GM10266 (cell line): ENCODE data around the gene ATP8A1.

Experiments
- DNase-seq: peaks from one replicate; pipeline ENCODE4 v3.0.0; 2012; ENCODE audit errors: extremely low spot score
- TF ChIP-seq, protein P1 (sequence below): IDR thresholded peaks from 2 replicates; pipeline ENCODE4 v1.5.1; 2012; ENCODE audit warnings: mild to moderate bottlenecking, low read depth; ENCODE audit not compliant: control insufficient read depth, insufficient read depth; ENCODE audit errors: missing control alignments

Gene ATP8A1

GRCh38 chr4:42458657-42459056 lies 198.2 kb downstream of the ATP8A1 start:
- TF ChIP-seq, protein P1, sequence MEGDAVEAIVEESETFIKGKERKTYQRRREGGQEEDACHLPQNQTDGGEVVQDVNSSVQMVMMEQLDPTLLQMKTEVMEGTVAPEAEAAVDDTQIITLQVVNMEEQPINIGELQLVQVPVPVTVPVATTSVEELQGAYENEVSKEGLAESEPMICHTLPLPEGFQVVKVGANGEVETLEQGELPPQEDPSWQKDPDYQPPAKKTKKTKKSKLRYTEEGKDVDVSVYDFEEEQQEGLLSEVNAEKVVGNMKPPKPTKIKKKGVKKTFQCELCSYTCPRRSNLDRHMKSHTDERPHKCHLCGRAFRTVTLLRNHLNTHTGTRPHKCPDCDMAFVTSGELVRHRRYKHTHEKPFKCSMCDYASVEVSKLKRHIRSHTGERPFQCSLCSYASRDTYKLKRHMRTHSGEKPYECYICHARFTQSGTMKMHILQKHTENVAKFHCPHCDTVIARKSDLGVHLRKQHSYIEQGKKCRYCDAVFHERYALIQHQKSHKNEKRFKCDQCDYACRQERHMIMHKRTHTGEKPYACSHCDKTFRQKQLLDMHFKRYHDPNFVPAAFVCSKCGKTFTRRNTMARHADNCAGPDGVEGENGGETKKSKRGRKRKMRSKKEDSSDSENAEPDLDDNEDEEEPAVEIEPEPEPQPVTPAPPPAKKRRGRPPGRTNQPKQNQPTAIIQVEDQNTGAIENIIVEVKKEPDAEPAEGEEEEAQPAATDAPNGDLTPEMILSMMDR = no peak
- no peak for DNase-seq

- TF ChIP-seq, protein P1 = no peak
- no peak for DNase-seq
Measured at GRCh38 chr4:42454755-42455420, 202.0 kb downstream of the ATP8A1 start.

- no peak for DNase-seq
- TF ChIP-seq, protein P1 = no peak
Measured at GRCh38 chr4:42453612-42454011, 203.3 kb downstream of the ATP8A1 start.

GRCh38 chr4:42452823-42453222 lies 204.1 kb downstream of the ATP8A1 start:
- TF ChIP-seq, protein P1 = no peak
- no peak for DNase-seq

DNA sequence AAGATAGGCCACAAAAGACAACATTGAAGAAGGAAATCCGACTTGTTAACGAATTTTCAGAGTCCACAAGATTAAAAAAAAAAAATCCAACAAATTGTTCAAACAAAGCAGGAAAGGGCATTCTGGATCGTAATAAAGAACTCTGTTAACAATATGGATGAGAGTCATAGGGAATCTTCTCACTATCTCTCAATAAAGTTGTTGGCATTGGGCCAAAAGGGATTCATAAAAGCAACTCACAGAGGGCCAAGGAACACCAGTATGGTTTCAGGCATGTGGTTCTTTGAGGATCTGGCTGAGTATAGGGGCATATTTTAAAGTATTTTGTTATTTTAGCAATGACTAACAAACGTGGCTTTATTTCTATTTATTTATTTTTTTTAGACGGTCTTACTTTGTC lies 210.1 kb downstream of the ATP8A1 start:
- DNase-seq = no peak
- TF ChIP-seq, protein P1 = no peak

GRCh38 chr4:42445038-42445437 lies 211.9 kb downstream of the ATP8A1 start:
- no peak for DNase-seq
- TF ChIP-seq, protein P1 = no peak

DNA sequence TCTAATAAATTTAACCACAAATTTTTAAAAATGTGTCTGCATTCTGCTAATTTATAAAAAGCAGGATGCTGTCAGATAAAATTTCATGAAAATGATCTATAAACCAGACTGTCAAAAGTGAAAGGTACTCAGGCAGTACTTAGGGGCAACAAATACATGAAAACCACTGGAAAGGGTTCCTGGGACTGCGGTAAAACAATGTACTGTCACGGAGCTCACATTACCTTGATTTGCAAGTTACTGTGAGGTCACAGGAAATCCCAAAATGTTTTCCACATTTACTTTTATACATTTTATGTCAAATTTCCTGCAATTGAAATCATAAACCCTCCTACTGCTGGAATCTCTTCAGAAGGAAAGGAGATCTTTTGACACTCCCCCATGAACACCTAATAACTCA lies 214.3 kb downstream of the ATP8A1 start:
- no peak for DNase-seq
- TF ChIP-seq, protein P1 = no peak
